Stimulated activated CD8-positive, alpha-beta memory T cell treated with anti-CD3 and anti-CD28 coated beads, Interleukin-7, amount 100 ng/mL, for 48 hours (primary cell): ENCODE measurements around the gene GLT8D2.

Experiments
- DNase-seq, 2 donors: peaks; one replicate each; pipeline ENCODE4 v3.0.0-alpha.2; 2020; ENCODE audit warnings: low read depth in 1 of 2; ENCODE audit errors: extremely low read depth in 1 of 2

GLT8D2 gene

GRCh38 chr12:104003596-104003995 lies 46.4 kb downstream of the GLT8D2 start:
- DNase-seq, result no peak

DNA sequence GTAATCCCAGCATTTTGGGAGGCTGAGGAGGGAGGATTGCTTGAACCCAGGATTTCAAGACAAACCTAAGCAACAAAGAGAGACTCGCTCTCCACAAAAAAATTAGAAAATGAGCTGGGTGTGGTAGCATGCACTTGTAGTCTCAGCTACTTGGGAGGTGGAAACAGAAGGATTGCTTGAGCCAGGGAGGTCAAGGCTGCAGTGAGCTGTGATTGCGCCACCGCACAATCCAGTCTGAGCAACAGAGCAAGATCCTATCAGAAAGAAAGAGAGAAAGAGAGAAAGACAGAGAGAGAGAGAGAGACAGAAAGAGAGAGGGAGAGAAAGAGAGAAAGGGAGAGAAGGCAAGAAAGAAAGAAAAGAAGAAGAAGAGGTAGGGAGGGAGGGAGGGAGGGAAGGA lies 47.3 kb downstream of the GLT8D2 start:
- DNase-seq, result no peak

DNA sequence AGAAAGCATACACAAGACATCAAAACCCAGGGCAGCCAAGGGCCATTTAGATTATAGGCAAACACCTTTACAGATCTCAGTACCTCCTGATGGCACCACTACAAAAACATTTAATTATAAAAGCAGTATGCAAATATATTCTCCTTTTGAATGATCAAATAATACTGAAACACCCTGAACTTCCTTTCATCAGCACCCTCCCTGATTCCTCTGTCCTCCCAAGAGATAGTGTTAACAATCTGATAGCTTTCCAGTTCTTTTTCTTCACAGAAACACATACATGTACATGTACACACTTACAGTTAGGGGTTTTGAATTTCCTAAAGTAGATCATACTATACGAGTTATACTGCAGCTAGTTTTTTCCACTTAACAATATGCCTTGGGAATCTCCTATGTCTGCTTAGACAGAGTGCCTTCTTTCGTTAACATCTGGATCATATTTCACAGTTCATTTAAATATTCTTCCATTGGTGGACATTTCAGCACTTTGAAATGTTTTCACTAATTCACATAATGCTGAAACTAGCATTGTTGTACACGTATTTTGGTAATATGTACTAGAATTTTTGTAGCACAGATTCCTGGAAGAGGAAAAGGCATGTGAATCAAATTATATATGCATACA lies 49.1 kb downstream of the GLT8D2 start:
- no peak for DNase-seq

- no peak for DNase-seq
Measured at GRCh38 chr12:103998976-103999375, 51.0 kb downstream of the GLT8D2 start.

DNA sequence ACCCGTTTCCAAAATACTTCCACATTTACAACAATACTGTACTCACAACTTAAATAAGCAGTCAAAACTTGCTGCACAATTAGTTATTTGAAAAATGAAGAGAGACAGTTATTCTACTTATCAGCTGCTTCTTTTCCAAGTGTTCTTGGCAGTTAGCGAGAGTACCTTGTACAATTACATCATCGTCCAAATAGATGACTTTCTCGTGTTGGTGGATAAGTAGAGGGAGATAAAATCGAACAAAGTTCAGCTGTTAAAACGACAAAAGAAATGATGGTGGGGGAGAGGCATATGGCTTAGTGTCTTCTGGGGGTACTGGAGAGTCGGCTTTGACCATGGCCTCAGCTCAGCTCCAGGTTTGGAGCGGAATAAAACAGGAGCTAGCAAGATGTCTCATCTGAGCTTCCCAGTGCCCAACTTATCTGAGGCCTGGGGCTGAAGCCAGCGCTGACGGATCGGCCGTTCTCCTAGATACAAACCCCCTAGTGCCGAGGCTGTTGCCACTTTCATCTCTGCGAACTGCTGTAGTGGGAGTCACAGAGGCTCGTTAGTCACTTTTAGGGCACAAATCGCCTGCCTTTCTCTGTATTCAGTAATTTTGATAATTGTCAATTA lies 52.6 kb downstream of the GLT8D2 start:
- no peak for DNase-seq

DNA sequence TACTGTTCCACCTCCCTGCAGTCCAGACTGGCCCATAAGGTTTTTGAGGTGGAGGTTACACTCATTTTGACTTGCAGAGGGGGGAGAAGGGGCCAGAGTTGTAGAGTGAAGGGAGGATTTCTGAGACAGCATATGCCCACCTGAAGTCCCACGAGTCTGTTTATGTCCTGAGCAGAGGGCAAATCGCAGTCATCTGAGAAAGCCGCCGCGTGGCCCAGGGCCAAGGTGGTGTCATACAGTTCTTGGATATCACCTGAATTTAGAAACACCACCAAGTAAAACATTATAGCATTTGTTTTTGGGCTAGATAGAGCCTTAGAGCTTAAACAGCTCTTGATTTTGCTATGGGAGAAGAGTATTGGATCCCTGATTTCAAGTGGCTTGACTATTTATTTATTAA lies 53.4 kb downstream of the GLT8D2 start:
- DNase-seq, result no peak

- DNase-seq, result no peak
Measured at GRCh38 chr12:103994235-103994634, 55.8 kb downstream of the GLT8D2 start.

DNA sequence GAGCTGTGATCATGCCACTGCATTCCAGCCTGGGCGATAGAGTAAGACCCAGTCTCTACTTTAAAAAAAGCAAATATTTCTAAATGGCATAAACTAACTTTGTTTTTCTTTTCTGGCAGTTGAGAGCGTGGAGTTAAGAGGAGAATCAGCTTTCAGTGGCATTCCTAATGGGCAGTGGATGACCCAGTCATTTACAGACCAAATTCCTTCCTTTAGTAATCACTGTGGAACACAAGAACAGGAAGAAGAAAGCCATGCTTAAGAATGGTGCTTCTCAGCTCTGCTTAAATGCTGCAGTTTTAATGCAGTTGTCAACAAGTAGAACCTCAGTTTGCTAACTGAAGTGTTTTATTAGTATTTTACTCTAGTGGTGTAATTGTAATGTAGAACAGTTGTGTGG lies 63.2 kb downstream of the GLT8D2 start:
- no peak for DNase-seq

DNA sequence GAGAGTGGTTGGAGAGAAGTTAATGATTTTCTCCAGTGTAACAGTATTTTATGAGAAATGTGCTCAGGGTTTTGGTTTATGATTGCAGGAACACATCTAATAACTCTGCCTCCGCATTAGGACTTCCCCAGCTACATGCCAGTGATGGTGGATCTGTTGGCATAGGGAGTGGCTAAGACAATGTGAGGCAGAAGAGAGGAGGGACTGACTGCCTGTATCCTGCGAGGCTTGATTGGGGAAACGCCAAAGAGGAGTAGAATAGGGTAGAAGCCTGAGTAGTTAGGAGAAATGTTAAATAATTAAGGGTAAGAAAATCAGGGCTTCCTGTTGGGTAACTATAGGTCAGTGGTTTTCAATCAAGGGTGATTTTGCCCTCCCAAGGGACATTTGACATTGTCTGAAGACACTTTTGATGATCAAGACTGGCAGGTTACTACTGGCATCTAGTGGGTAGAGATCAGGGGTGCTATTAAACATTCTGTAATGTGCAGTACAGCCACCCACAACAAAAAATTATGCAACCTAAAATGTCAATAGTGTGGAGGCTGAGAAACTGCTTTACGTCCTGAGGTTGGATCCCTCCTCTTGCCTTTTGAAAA lies 71.5 kb downstream of the GLT8D2 start:
- no peak for DNase-seq

DNA sequence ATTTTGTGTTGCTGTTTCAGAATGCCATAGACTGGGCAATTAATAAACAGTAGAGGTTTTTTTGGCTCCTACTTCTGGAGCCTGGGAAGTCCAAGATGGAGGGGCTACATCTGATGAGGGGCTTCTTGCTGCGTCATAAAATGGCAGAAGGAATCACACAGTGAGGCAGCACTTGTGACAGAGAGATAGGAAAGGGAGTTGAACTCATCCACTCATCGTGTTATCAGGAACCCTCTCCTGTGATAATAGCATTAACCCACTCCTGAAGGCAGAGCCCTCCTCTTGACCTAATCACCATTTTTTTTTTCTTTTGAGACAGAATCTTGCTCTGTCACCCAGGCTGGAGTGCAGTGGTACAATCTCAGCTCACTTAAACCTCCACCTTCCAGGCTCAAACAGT lies 74.6 kb downstream of the GLT8D2 start:
- no peak for DNase-seq

DNA sequence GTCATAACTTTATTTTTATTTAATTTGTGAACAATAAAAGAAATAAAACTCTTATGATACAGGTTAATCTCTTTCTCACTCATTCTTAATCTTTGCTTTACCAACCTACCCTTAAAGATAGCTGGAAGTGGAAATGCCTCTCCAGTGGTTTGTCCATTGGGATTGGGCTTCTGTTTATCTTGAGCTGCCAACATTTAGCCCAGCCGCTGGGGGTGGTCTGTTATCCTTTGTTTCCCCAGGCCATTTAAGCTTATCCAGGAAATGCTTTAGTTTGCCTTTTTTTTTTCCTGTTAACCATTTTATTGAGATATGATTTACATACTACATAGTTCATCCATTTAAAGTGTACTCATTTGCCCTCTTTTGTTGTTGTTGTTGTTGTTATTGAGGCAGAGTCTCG lies 76.1 kb downstream of the GLT8D2 start:
- DNase-seq, result no peak

- no peak for DNase-seq
Measured at GRCh38 chr12:103969391-103969790, 80.6 kb downstream of the GLT8D2 start.

DNA sequence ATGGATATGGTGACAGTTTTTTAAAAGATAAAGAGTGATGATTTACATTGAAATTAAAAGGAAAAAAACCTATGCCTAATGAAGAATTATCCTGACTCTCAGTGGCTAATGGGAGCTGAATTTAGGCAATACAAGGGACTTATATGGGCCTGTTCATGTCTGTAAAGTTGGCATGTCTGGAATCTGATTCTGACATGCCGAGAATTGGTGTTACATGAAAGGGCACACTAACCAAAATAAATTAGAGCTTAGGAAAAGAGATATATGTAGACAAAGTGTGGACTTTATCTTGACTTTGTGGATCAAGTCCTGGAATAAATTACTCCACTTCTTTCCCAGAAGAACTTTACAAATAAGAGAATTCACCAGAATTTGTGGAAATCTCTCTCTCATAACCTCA lies 83.3 kb downstream of the GLT8D2 start:
- no peak for DNase-seq

DNA sequence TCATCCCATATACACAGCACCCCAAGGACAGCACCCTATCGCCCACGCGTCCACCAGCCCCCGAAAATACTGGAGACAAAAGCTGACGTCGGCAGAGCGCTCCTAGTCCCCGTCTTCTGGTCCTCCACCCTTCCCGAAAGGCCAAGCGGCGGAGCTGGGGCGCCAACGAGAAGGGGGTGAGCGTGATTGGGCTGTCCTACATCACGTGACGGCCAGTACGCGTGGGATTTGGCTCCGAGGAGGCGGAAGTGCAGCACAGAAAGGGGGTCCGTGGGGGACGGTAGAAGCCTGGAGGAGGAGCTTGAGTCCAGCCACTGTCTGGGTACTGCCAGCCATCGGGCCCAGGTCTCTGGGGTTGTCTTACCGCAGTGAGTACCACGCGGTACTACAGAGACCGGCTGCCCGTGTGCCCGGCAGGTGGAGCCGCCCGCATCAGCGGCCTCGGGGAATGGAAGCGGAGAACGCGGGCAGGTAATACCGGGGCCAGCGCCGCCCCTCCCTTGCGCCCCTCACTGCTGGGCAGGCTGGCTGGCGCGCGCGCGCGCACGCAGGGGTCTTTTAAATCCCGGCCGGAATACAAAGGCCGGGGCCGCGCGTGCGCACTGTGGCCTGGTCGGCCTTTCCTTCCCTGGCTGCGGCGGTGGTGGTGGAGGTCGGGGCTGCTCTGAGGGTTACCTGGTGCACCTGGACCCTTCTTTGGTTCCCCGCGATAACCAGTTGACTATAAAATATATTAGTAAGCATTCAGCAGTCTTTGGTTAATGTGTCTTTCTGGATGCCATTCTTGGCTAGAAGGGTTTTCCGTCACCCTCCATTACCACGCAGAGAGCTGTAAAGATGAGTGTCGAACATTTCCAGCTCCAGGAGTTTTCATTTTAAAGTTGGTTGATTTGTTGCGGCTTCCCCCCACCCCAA lies 84.1 kb downstream of the GLT8D2 start, which contains the start of gene TDG:
Gene TDG, plus strand, starts transcription at position 283 of the 915 bp plus-strand sequence. Its CDS starts 166 bp downstream, at position 449.
- peak; percentile 96 to 99 for DNase-seq

GRCh38 chr12:103965255-103965589 lies 84.8 kb downstream of the GLT8D2 start:
- DNase-seq, result no peak

DNA sequence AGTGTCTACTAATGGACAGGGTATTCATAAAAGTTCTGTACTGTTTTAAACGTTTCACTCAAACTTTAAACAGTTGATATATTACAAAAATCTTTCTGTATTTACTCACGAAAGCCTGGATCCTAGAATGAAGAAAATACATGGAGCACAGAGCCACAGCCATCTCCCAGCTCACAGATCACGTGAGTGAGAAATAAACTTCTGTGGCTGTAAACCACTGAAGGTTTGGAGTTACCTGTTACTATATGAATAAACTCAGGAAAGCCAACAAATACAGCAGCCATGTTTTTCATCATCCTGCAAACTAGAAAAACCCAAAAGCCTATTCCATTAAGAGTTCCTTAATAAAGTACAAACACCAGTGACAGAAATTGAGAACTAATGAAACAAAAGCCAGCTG lies 85.2 kb downstream of the GLT8D2 start:
- no peak for DNase-seq

DNA sequence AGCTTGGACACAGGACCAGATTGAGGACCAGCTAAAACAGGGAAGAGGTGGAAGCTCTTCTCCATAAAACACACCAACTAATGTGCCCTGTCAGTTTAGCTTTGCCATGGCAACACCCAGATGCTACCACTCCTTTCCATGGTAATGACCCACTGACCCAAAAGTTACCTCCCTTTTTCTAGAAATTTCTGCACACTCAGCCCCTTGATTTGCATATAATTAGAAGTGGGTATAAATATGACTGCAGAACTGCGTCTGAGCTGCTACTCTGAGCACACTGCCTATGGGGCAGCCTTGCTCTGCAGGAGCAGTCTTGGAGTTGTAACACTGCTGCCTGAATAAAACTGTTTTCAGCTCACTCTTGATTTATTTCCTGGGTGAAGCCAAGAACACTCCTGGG lies 87.5 kb downstream of the GLT8D2 start:
- no peak for DNase-seq

DNA sequence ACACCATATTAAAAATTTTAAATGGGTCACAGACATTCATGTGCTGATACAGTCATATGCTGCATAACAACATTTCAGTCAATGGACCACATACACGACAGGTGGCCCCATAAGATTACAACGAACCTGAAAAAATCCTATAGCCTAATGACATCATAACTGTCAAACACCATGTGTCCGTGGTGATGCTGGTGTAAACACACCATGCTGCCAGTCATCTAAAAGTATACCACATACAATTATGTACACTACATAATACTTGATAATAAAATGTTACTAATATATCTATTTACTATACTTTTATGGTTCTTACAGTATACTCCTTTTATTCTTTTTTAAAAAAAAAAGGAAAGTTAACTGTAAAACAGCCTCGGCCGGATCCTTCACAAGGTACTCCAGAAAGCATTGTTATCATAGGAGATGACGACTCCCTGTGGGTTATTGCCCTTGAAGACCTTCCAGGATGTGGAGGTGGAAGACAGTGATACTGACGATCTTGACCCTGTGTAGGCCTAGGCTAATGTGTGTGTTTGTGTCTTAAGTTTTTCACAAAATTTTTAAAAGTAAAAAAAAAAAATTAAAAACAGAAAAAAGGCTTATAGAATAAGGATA lies 89.3 kb downstream of the GLT8D2 start:
- no peak for DNase-seq

- DNase-seq, result no peak
Measured at GRCh38 chr12:103958621-103959020, 91.4 kb downstream of the GLT8D2 start.

- no peak for DNase-seq
Measured at GRCh38 chr12:103957865-103958388, 92.1 kb downstream of the GLT8D2 start.

DNA sequence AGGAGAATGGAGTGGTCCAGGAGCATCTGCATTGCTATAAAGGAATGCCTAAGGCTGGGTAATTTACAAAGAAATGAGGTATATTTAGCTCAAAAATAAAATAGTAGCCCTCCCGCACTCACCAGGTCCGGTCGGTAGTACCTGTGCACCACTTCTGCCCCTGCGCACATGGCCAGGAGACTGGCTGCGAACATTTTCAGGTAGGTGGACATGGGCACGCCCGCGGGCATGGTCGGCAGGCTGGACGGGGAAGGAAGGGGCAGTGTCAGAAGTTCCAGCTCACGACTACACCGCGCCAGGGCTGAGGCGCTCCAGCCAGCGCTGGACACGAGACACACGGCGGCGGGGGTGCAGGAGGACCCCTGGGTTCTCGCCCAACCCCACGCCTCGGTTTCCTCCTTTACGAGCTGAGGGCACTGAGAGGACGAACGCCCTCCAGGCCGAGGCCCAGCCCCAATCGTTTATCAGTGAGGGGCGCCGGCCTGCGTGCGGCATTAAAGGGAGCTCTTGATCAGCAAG lies 93.4 kb downstream of the GLT8D2 start:
- DNase-seq, result no peak
